Dedifferentiated amniotic fluid mesenchymal stem cell (primary cell): ENCODE data around the gene ZNF438.
A peak's percentile ranks its signal among the peaks of the same experiment; 100 is the strongest.
"Not testable (repeated sequence)": the region's sequence is repeated elsewhere in the genome, so short reads cannot be mapped to it uniquely, and the experiment has no call there.

Experiments
- DNase-seq: peaks from one replicate; pipeline ENCODE4 v3.0.0-alpha.2; 2016; ENCODE audit errors: extremely low spot score

ZNF438 gene, protein sequence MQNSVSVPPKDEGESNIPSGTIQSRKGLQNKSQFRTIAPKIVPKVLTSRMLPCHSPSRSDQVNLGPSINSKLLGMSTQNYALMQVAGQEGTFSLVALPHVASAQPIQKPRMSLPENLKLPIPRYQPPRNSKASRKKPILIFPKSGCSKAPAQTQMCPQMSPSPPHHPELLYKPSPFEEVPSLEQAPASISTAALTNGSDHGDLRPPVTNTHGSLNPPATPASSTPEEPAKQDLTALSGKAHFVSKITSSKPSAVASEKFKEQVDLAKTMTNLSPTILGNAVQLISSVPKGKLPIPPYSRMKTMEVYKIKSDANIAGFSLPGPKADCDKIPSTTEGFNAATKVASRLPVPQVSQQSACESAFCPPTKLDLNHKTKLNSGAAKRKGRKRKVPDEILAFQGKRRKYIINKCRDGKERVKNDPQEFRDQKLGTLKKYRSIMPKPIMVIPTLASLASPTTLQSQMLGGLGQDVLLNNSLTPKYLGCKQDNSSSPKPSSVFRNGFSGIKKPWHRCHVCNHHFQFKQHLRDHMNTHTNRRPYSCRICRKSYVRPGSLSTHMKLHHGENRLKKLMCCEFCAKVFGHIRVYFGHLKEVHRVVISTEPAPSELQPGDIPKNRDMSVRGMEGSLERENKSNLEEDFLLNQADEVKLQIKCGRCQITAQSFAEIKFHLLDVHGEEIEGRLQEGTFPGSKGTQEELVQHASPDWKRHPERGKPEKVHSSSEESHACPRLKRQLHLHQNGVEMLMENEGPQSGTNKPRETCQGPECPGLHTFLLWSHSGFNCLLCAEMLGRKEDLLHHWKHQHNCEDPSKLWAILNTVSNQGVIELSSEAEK

DNA sequence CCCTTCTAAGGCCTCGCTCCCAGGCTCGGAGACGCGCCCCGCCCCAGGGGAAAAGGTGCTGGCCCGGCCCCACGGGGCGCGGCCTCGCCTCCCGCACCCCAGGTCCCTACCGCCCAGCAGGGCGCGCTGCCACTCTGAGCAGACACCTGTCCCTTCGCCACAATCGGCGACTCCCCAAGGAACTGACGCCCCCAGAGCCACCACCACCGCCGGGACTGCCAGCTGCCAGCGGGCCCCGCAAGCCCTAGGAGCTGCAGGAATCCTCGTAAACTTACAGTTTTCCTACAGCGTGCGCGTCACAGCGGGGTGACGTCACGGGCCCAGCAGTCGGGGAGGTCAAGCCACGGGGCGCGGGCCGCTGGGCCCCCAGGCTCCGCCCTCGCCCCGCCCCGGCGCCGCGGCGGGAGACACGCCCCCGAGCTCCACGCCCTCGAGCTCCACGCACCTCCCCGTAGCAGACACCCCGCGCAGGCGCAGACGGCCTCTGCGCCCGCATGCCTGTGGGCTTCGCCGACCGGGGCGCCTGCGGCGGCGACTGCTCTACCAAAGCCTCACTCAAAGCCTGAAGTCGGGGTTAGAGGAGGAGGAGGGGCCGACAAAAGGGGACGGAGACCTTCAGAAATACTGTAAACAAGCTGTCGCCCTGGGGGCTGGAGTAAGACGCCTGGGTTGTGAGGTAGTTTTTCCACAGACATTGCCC lies at the start of gene ZNF438:
ZNF438 (minus strand) TSS at position 308 of the 700 bp plus-strand sequence. CDS start 154,831 bp downstream, outside the sequence.
- peak; percentile 92 for DNase-seq

GRCh38 chr10:31076610-31076988 lies 44.9 kb upstream of the ZNF438 start:
- DNase-seq: no peak

GRCh38 chr10:31075881-31076609 lies 44.4 kb upstream of the ZNF438 start:
- DNase-seq: no peak

GRCh38 chr10:31075434-31075833 lies 43.8 kb upstream of the ZNF438 start:
- peak; percentile 82 for DNase-seq

GRCh38 chr10:31074722-31075086 lies 43.0 kb upstream of the ZNF438 start:
- DNase-seq: no peak

GRCh38 chr10:31073996-31074721 lies 42.5 kb upstream of the ZNF438 start:
- DNase-seq: no peak

DNA sequence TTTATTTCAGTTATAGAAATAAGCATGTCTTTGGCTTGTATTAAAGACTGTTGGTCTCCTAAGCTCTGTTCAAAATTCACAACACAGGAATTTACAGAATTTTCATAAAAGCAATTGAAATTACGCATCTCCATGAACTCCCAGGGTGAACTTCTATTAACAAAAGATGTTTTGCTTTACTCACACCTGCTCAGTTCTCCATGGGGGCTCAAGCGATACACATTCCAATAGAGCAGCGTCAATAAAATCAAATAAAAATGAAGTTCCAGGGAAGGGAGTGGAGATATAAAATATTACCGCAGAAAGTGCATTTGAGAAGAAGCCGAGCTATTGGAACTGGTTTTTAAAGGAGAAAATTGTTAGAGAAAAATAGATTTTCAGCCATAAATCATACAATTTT lies 41.5 kb upstream of the ZNF438 start:
- DNase-seq: no peak

GRCh38 chr10:31072451-31072850 lies 40.8 kb upstream of the ZNF438 start:
- DNase-seq: no peak

DNA sequence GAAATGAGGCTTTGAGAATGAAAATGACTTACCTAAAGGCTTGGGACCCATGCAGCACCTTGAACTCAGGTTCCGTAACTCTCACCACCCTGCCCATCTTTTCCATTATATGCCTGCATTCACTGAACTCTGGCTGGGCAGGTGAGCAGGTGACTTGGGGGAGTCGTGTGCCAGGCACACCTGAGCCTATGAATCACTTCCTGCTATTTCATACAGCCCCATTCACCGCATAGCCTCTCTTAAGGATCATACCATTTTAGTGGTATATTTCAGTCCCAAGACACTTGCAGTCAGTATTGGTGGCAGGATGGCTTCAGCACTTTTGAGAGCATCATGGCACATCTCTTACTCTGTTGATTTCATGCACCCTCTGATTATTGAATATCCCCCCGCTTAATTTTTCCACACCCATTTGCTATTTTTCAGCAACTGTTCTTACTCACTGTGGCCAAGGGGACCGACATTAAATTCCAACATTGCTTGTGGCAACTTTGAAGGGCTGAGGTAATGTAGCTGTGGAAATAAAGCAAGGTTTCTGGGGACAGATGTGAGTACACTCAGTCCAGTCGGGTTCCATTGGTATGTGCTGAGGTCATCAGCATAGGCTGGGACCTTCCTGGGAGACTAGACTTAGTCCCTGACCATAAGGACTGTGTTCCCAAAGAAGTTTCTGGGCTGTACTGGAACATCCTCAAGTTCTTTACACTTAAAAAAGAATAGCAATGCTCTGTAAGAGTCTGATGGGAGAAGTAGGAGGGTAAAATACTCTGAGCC lies 39.8 kb upstream of the ZNF438 start:
- no peak for DNase-seq

GRCh38 chr10:31070691-31071090 lies 39.0 kb upstream of the ZNF438 start:
- no peak for DNase-seq

DNA sequence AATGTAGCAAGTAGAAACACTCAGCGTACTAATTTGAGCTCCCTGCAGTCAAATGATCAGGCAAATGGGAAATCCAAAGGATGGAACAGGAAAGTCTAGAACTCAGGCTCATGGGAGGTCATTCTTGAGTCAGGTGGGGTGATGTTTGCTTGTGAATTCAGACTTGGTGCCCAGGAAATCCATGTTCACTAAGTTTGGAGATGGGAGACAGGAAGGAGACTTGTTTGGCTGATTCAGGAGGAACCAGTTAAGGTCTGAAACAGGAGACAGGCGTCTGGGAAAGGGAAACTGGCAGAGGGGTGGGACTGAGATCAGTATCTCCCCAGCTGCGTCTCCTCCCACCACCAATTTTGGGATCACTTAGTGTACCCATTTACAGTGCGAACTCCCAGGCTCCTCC lies 38.4 kb upstream of the ZNF438 start:
- DNase-seq: no peak

DNA sequence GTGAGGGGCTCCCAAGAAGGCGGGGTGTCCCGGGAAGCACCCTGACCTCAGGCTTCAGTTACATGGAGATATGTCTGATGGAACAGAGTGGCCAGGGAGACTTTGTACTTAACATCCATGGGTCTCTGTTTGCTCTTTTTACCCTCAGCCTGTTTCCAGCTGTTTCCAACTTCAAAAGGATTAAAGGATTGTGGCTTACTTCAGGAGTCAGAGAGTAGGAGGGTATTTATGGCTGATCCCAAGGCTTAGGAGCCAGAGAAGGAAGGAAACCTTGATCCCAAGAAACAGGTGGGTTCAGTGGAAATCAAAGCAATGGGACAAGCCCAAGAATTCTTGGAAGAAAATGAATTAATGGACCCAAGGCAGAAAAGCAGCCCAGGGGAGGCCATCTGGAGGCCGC lies 37.7 kb upstream of the ZNF438 start:
- no peak for DNase-seq

DNA sequence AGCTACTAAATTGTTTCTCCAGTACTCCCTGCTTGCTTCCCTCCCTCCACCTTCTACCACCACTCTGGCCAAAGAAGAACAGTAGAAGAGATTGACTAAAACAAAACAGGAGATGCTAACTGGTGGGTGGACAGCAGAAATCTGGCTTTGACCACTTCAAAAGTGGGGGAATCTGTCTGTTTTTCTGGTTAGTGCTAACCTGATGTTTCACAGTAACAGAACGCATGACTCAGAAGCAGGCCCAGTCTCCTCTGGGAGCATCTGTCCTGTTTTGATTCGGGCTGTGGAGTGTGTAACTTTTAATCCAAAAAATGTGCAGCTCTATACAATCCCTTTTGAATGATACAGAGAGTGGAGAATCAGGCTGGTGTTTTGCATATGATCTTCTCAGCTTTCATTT lies 32.7 kb upstream of the ZNF438 start:
- peak; percentile 56 for DNase-seq

DNA sequence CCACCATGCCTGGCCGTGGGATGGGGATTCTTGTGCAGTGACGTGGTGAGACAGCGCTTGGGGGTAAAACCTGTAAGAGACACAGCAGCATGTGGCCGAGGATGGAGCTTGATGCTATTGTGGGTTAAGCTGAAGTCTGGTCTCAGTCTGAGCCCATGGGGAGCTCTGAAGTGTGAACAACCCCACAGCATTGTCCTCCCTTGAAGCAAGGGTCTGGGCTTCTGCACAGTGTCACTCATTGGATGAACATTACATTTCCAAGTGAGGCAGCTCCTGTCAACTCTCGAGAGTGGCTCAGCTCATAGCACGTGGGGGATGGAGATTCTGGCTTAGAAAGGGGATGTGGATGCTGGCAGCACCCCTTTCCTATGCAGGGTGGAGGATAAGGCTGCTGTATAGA lies 32.2 kb upstream of the ZNF438 start:
- DNase-seq: no peak

- DNase-seq: no peak
Measured at GRCh38 chr10:31062856-31063255, 31.2 kb upstream of the ZNF438 start.

DNA sequence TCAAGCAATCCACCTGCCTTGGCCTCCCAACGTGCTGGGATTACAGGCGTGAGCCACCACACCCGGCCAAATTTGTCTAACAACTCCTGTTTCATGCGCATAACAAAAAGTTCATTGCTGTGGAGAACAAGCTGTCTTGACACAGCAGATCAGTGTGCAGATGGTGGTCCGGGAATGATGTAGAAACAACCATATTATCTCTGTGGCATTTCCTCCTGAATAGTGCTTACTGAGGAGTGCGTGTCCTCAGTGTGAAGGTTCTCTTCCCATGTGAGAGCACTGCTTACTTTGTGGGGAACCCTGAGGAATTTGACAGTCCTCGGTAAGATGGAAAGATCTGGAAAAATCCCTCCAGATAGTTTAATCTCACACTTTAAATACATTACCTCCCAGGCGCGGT lies 30.3 kb upstream of the ZNF438 start:
- no peak for DNase-seq

- no peak for DNase-seq
Measured at GRCh38 chr10:31058795-31059703, 27.4 kb upstream of the ZNF438 start.

DNA sequence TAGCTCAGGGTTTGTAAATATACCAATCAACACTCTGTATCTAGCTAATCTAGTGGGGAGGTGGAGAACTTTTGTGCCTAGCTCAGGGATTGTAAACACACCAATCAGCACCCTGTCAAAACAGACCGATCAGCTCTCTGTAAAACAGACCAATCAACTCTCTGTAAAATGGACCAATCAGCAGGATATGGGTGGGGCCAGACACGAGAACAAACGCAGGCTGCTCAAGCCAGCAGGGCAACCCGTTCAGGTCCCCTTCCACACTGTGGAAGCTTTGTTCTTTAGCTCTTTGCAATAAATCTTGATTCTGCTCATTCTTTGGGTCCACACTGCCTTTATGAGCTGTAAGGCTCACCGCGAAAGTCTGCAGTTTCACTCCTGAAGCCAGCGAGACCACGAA lies 25.0 kb upstream of the ZNF438 start:
- not testable (repeated sequence) for DNase-seq

DNA sequence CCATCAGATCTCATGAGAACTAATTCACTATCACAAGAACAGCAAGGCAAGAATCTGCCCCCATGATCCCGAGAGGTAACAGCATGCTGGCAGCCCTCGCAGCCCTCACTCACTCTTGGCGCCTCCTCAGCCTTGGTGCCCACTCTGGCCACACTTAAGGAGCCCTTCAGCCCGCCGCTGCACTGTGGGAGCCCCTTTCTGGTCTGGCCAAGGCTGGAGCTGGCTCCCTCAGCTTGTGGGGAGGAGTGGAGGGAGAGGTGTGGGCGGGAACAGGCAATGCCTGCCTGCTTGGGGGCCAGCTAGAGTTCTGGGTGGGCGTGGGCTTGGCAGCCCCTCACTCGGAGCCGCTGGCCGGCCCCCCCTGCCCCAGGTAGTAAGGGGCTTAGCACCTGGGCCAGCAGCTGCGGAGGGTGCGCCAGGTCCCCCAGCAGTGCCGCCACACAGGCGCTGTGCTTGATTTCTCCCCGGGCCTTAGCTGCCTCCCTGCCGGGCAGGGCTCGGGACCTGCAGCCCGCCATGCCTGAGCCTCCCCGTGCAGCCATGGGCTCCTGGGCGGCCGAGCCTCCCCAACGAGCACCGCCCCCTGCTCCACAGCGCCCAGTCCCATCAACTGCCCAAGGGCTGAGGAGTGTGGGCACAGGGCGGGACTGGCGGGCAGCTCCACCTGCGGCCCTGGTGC lies 24.0 kb upstream of the ZNF438 start:
- no peak for DNase-seq
